Stimulated activated naive CD8-positive, alpha-beta T cell treated with anti-CD3 and anti-CD28 coated beads, Interleukin-15, amount 100 ng/mL, for 72 hours (primary cell): ENCODE data around the gene NXNL1.
"Not testable (repeated sequence)": the region's sequence is repeated elsewhere in the genome, so short reads cannot be mapped to it uniquely, and the experiment has no call there.

ENCODE experiments used
- ATAC-seq: fragments of 150-1000 bp; cut with Tn5 transposase; 2 replicates; pipeline ENCODE4 v1.10.0; 2021; ENCODE audit warnings: mild to moderate bottlenecking, moderate library complexity
- DNase-seq, 2 donors: peaks; one replicate each; pipeline ENCODE4 v3.0.0; 2021 to 2022
- H3K27ac Mint-ChIP-seq, 2 donors: one replicate each; pipeline ENCODE4 v1.8.0; 2022; ENCODE audit warnings: mild to moderate bottlenecking in 2 of 2, mixed read lengths in 2 of 2, moderate library complexity in 2 of 2
- H3K27me3 Mint-ChIP-seq: one replicate; pipeline ENCODE4 v1.8.0; 2022; ENCODE audit warnings: mixed read lengths
- H3K4me1 Mint-ChIP-seq: one replicate; pipeline ENCODE4 v1.8.0; 2022; ENCODE audit warnings: mild to moderate bottlenecking, mixed read lengths
- H3K4me3 Mint-ChIP-seq, 2 donors: one replicate each; pipeline ENCODE4 v1.8.0; 2022; ENCODE audit warnings: mild to moderate bottlenecking in 2 of 2, mixed read lengths in 2 of 2, moderate library complexity in 1 of 2
- H3K9me3 Mint-ChIP-seq, 2 donors: one replicate each; pipeline ENCODE4 v1.8.0; 2022; ENCODE audit warnings: mixed read lengths in 2 of 2

Gene NXNL1

DNA sequence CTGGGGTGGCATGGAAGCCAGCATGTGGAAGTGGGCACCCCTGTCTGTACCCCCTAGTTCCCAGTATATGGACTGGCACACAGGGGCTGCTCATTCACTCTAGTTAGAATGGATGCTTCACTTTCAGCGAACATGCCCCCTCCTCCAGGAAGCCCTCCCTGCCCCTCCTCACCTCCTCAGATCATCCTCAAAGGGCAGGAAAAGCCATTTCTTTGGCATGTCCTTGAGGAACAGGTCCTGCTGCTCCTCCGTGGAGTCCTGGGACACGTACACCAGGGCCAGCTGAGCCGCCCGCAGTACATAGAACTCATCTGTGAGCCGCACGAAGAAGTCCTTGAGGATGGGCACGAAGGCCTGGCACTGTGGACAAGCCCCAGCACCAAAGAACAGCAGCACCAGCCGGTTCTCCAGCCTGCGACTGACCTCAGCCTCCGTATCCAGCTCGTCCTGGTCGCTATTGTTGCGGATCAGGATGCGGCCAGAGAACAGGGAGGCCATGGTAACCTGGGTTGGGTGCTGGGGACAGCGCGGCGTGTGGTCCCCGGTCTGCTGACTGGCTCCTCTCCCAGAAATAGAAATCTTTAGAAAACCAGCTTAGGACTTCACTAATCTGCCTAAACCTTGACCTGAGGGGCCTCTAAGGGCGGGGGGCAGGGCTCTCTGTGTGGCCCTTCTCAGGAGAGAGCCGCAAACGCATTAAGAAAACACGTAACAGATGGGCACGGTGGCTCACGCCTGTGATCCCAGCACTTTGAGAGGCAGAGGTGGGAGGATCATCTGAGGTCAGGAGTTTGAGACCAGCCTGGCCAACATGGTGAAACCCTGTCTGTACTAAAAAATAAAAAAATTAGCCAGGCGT, at the start of gene NXNL1:
NXNL1 (minus strand) TSS at position 555 of the 859 bp plus-strand sequence; CDS start at position 498, 57 bp downstream.
- H3K27me3 Mint-ChIP-seq: peaks cover 55% of the 10 kb centered on the region
- H3K9me3 Mint-ChIP-seq: no peaks in the 10 kb centered on the region
- ATAC-seq (no peak), DNase-seq (no peak)
- H3K4me1 Mint-ChIP-seq: peaks cover 3% of the 10 kb centered on the region
- H3K4me3 Mint-ChIP-seq: no peak within 1 kb of the TSS
- H3K27ac Mint-ChIP-seq: peak within 1 kb of the TSS; percentile 33 to 54

DNA sequence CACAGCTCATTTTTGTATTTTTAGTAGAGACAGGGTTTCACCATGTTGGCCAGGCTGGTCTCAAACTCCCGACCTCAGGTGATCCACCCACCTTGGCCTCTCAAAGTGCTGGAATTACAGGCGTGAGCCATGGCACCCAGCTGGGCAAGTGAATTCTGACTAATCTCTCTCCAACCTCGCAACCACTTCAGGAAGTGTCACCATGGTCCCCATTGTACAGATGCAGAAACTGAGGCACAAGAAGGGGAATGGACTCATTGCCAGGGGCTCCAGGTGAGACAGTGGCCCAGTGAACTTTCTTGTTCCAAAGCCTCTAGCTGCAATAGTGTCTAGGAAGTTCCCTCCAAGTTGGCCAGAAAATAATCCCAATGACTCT, 47.8 kb upstream of the NXNL1 start:
- not testable (repeated sequence) for H3K9me3 Mint-ChIP-seq, ATAC-seq, H3K27me3 Mint-ChIP-seq, DNase-seq
- H3K4me1 Mint-ChIP-seq: peaks cover 52% of the 10 kb centered on the region
- peak overlapping the region; percentile 44 to 45 for H3K4me3 Mint-ChIP-seq
- H3K27ac Mint-ChIP-seq: peak overlapping the region; percentile 7 to 84

DNA sequence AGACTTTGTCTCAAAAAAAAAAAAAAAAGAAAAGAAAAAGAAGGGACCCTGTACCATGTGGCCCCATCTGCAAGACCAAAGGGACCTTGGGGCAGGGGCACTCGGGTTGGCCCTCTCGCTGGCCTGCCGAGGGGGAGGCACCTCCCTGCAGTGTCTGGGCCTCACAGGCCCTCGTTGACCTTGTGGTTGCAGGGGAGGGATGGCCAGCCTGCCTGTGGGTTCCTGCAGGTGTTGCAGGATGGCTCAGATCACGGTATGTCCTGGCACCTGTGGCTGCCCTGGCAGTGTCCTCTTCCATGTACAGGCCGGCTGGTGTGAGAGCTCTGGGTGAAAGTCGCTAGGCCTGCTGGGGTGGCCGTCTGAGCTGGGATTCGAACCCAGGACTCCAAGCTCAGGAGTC, 46.0 kb upstream of the NXNL1 start:
- ATAC-seq: no peak
- no peak overlapping the region for H3K27ac Mint-ChIP-seq
- no peak overlapping the region for H3K4me3 Mint-ChIP-seq
- no peaks in the 10 kb centered on the region for H3K27me3 Mint-ChIP-seq
- peaks cover 39% of the 10 kb centered on the region for H3K4me1 Mint-ChIP-seq
- no peaks in the 10 kb centered on the region for H3K9me3 Mint-ChIP-seq
- DNase-seq: no peak

DNA sequence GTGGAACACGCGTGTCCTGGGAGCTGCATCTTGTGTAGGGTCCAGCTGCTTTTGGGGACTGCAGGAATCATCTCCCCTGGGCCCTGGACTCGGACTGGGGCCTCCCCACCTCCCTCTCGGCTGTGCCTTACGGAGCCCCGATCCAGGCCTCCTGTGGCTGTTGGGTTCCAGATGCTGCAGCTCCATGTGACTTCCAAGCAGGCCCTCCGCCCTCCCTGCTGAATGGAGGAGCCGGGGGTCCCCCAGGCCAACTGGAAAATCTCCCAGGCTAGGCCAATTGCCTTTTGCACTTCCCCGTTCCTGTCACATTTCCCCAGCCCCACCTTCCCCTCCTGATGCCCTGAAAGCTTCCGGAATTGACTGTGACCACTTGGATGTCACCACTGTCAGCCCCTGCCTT, 44.5 kb upstream of the NXNL1 start:
- no peak overlapping the region for H3K4me3 Mint-ChIP-seq
- peak overlapping the region in 1 of 2 donors; percentile 27 for H3K27ac Mint-ChIP-seq
- H3K4me1 Mint-ChIP-seq: peaks cover 32% of the 10 kb centered on the region
- H3K27me3 Mint-ChIP-seq: no peaks in the 10 kb centered on the region
- DNase-seq (no peak), ATAC-seq (no peak)
- H3K9me3 Mint-ChIP-seq: no peaks in the 10 kb centered on the region

DNA sequence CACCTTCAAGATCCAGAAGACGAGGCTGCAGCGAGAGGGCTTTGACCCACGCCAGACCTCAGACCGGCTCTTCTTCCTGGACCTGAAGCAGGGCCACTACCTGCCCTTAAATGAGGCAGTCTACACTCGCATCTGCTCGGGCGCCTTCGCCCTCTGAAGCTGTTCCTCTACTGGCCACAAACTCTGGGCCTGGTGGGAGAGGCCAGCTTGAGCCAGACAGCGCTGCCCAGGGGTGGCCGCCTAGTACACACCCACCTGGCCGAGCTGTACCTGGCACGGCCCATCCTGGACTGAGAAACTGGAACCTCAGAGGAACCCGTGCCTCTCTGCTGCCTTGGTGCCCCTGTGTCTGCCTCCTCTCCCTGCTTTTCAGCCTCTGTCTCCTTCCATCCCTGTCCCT, 43.7 kb upstream of the NXNL1 start:
- ATAC-seq (no peak), DNase-seq (no peak)
- H3K4me1 Mint-ChIP-seq: peaks cover 32% of the 10 kb centered on the region
- H3K27ac Mint-ChIP-seq: no peak overlapping the region
- no peaks in the 10 kb centered on the region for H3K27me3 Mint-ChIP-seq
- no peaks in the 10 kb centered on the region for H3K9me3 Mint-ChIP-seq
- H3K4me3 Mint-ChIP-seq: no peak overlapping the region

GRCh38 chr19:17504030-17504429, 43.3 kb upstream of the NXNL1 start:
- no peaks in the 10 kb centered on the region for H3K9me3 Mint-ChIP-seq

DNA sequence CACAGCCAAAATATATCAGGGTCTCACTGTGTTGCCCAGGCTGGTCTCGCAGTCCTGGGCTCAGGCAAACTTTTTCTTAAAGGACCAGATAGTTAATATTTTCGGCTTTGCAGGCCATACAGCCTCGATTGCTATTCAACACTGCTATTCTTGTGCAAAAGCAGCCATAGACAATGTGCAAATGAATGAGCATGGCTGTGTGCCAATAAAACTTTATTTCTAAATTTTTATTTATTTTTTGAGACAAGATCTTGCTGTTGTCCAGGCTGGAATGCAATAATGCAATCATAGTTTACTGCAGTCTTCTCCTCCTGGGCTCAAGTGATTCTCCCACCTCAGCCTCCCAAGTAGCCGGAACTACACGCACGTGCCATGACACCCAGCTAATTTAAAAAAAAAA, 42.5 kb upstream of the NXNL1 start:
- ATAC-seq: no peak
- no peak for DNase-seq
- no peaks in the 10 kb centered on the region for H3K27me3 Mint-ChIP-seq
- H3K4me3 Mint-ChIP-seq: no peak overlapping the region
- H3K4me1 Mint-ChIP-seq: peaks cover 26% of the 10 kb centered on the region
- no peak overlapping the region for H3K27ac Mint-ChIP-seq
- no peaks in the 10 kb centered on the region for H3K9me3 Mint-ChIP-seq

More at GRCh38 chr19:17504030-17504429, 43.3 kb upstream of the NXNL1 start:
- Mint-ChIP-seq H3K27ac (peak overlapping the region in 1 of 2 donors; percentile 81), H3K27me3 (no peaks in the 10 kb centered on the region), H3K4me3 (no peak overlapping the region), H3K4me1 (peaks cover 31% of the 10 kb centered on the region)
- no peak for DNase-seq
- no peak for ATAC-seq

GRCh38 chr19:17500447-17501198, 39.9 kb upstream of the NXNL1 start:
- Mint-ChIP-seq H3K4me3 (no peak overlapping the region), H3K4me1 (peaks cover 27% of the 10 kb centered on the region), H3K9me3 (no peaks in the 10 kb centered on the region), H3K27ac (no peak overlapping the region), H3K27me3 (no peaks in the 10 kb centered on the region)
- ATAC-seq (no peak), DNase-seq (no peak)

DNA sequence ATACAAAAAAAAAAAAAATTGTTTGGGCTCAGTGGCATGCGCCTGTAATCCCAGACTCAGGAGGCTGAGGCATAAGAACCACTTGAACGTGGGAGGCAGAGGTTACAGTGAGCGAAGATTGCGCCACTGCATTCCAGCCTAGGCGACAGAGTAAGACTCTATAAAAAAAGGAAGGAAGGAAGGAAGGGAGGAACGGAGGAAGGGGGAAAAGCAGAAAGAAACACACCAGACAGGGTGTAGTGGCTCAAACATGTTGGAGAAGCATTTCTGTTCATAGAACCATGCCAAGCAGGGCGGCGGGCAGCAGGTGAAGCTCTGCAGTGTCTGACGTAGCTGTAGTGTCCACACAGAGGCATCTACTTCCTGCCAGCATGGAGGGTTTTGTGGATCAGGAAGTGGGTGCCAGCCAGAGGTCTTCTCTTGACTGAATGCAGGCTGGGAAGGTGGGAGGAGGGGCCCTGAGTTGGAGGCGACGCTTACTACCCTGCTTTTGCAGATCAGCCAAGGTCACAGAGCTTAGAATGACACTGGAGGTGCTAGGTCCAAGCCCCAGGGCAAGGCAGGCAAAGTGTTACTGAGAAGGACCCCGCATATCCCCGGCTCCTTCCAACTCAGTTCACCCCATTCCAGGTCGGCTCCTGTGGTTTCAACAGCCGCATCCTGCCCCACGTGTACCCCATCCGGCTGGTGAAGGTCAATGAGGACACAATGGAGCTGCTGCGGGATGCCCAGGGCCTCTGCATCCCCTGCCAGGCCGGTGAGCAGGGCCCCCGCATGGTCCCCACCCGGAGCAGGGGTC, 39.1 kb upstream of the NXNL1 start:
- H3K4me1 Mint-ChIP-seq: peaks cover 29% of the 10 kb centered on the region
- H3K4me3 Mint-ChIP-seq: peak overlapping the region in 1 of 2 donors; percentile 63
- DNase-seq: no peak
- no peaks in the 10 kb centered on the region for H3K9me3 Mint-ChIP-seq
- ATAC-seq: peak; percentile 22
- peak overlapping the region; percentile 60 to 84 for H3K27ac Mint-ChIP-seq
- H3K27me3 Mint-ChIP-seq: no peaks in the 10 kb centered on the region

GRCh38 chr19:17499025-17499424, 38.3 kb upstream of the NXNL1 start:
- H3K9me3 Mint-ChIP-seq, ATAC-seq, H3K27me3 Mint-ChIP-seq, H3K27ac Mint-ChIP-seq, H3K4me3 Mint-ChIP-seq, DNase-seq: not testable (repeated sequence)
- peaks cover 29% of the 10 kb centered on the region for H3K4me1 Mint-ChIP-seq

GRCh38 chr19:17497149-17497798, 36.5 kb upstream of the NXNL1 start:
- Mint-ChIP-seq H3K27me3 (no peaks in the 10 kb centered on the region), H3K9me3 (no peaks in the 10 kb centered on the region), H3K27ac (no peak overlapping the region), H3K4me1 (peaks cover 29% of the 10 kb centered on the region), H3K4me3 (no peak overlapping the region)
- DNase-seq (no peak), ATAC-seq (no peak)

- ATAC-seq: peak; percentile 98
- H3K4me1 Mint-ChIP-seq: peaks cover 34% of the 10 kb centered on the region
- peak; percentile 85 to 88 for DNase-seq
- H3K9me3 Mint-ChIP-seq: no peaks in the 10 kb centered on the region
- no peak overlapping the region for H3K27ac Mint-ChIP-seq
- peak overlapping the region; percentile 12 to 63 for H3K4me3 Mint-ChIP-seq
- H3K27me3 Mint-ChIP-seq: no peaks in the 10 kb centered on the region
Measured at GRCh38 chr19:17496337-17496997, 35.7 kb upstream of the NXNL1 start.

GRCh38 chr19:17495639-17496296, 35.0 kb upstream of the NXNL1 start:
- peaks cover 41% of the 10 kb centered on the region for H3K4me1 Mint-ChIP-seq
- no peaks in the 10 kb centered on the region for H3K27me3 Mint-ChIP-seq
- ATAC-seq: no peak
- no peak overlapping the region for H3K27ac Mint-ChIP-seq
- no peaks in the 10 kb centered on the region for H3K9me3 Mint-ChIP-seq
- no peak overlapping the region for H3K4me3 Mint-ChIP-seq
- DNase-seq: no peak

- H3K27ac Mint-ChIP-seq: peak overlapping the region; percentile 25 to 48
Measured at GRCh38 chr19:17491287-17491686, 30.6 kb upstream of the NXNL1 start.

More at GRCh38 chr19:17491287-17491686, 30.6 kb upstream of the NXNL1 start:
- H3K4me3 Mint-ChIP-seq: no peak overlapping the region
- no peaks in the 10 kb centered on the region for H3K9me3 Mint-ChIP-seq
- ATAC-seq (no peak), DNase-seq (no peak)
- H3K4me1 Mint-ChIP-seq: peaks cover 57% of the 10 kb centered on the region
- H3K27me3 Mint-ChIP-seq: no peaks in the 10 kb centered on the region
